CD4-positive, alpha-beta T cell treated with Interleukin-4 for 1 hour (primary cell): ENCODE data around the gene YJU2.
A peak's percentile ranks its signal among the peaks of the same experiment; 100 is the strongest.
"Not testable (repeated sequence)": the region's sequence is repeated elsewhere in the genome, so short reads cannot be mapped to it uniquely, and the experiment has no call there.

Source experiments
- DNase-seq, 2 donors: peaks; one replicate each; pipeline ENCODE4 v3.0.0-alpha.2; 2020 to 2022

The YJU2 gene

GRCh38 chr19:4229179-4229931 lies 17.5 kb upstream of the YJU2 start, which contains the start of gene EBI3:
EBI3 (plus strand) TSS chr19:4229523; CDS start chr19:4229551, 28 bp downstream.
- DNase-seq = peak in 1 of 2 donors; percentile 56

- not testable (repeated sequence) for DNase-seq
These were observed 16.6 kb upstream of the YJU2 start for GRCh38 chr19:4230237-4230636.

GRCh38 chr19:4231521-4231920 lies 15.4 kb upstream of the YJU2 start:
- not testable (repeated sequence) for DNase-seq

- not testable (repeated sequence) for DNase-seq
These were observed 14.7 kb upstream of the YJU2 start for GRCh38 chr19:4232139-4232538.

GRCh38 chr19:4232614-4233281 lies 14.1 kb upstream of the YJU2 start:
- no peak for DNase-seq

GRCh38 chr19:4233282-4233853 lies 13.5 kb upstream of the YJU2 start:
- peak; percentile 48 to 55 for DNase-seq

- no peak for DNase-seq
These were observed 12.6 kb upstream of the YJU2 start for GRCh38 chr19:4234142-4234861.

- DNase-seq = no peak
These were observed 12.0 kb upstream of the YJU2 start for GRCh38 chr19:4234862-4235201.

GRCh38 chr19:4237510-4237909 lies 9.4 kb upstream of the YJU2 start:
- DNase-seq = not testable (repeated sequence)

- DNase-seq = no peak
These were observed 8.0 kb upstream of the YJU2 start for GRCh38 chr19:4238831-4239230.

- no peak for DNase-seq
These were observed 5.0 kb upstream of the YJU2 start for GRCh38 chr19:4241824-4242430.

GRCh38 chr19:4245938-4246337 lies 942 bp upstream of the YJU2 start:
- DNase-seq = not testable (repeated sequence)

- no peak for DNase-seq
These were observed 9.7 kb downstream of the YJU2 start for GRCh38 chr19:4256563-4256962.

GRCh38 chr19:4257025-4257424 lies 10.1 kb downstream of the YJU2 start:
- DNase-seq = no peak

- no peak for DNase-seq
These were observed 11.3 kb downstream of the YJU2 start for GRCh38 chr19:4258181-4258580.

- DNase-seq = no peak
These were observed 13.8 kb downstream of the YJU2 start for GRCh38 chr19:4260613-4261191.

GRCh38 chr19:4264812-4265211 lies 17.9 kb downstream of the YJU2 start:
- peak in 1 of 2 donors; percentile 23 for DNase-seq

- DNase-seq = no peak
These were observed 19.5 kb downstream of the YJU2 start for GRCh38 chr19:4266253-4267000.

GRCh38 chr19:4267101-4267900 lies 20.4 kb downstream of the YJU2 start:
- peak; percentile 52 to 54 for DNase-seq

GRCh38 chr19:4267901-4268815 lies 21.3 kb downstream of the YJU2 start:
- no peak for DNase-seq
